SU-DHL-6 (cell line): ENCODE results near the gene KCNT2.

Source experiments
- H2AFZ ChIP-seq: fragments of 200-600 bp; sonication (generic); 2 replicates; pipeline ENCODE4 v1.6.1; 2014; ENCODE audit warnings: low read depth, mild to moderate bottlenecking, moderate library complexity, mixed read lengths, antibody characterized with exemption, low read length; ENCODE audit not compliant: severe bottlenecking
- H3F3A ChIP-seq: fragments of 200-600 bp; shearing (Covaris generic); 2 replicates; pipeline ENCODE4 v1.6.0; 2016; ENCODE audit warnings: antibody characterized with exemption, mild to moderate bottlenecking; ENCODE audit not compliant: insufficient read depth
- H3K27ac ChIP-seq: fragments of 200-600 bp; sonication (generic); 2 replicates; pipeline ENCODE4 v1.5.1; 2016; ENCODE audit warnings: low read depth, mild to moderate bottlenecking, low read length, moderate library complexity, mixed read lengths
- H3K27me3 ChIP-seq: fragments of 200-600 bp; sonication (generic), shearing (Covaris generic); 2 replicates; pipeline ENCODE4 v1.6.0; 2014; ENCODE audit warnings: mild to moderate bottlenecking, low read length
- H3K36me3 ChIP-seq: fragments of 200-600 bp; sonication (generic); 2 replicates; pipeline ENCODE4 v1.6.1; 2014; ENCODE audit warnings: mild to moderate bottlenecking, low read length, mixed read lengths
- H3K4me2 ChIP-seq: fragments of 300-600, 200-600 bp; shearing (Covaris generic), sonication (generic); 2 replicates; pipeline ENCODE4 v1.6.0; 2014; ENCODE audit warnings: low read length, low read depth, mild to moderate bottlenecking; ENCODE audit not compliant: poor library complexity, severe bottlenecking
- H3K4me3 ChIP-seq: fragments of 200-600 bp; sonication (generic); 2 replicates; pipeline ENCODE4 v1.5.1; 2014; ENCODE audit warnings: antibody characterized with exemption, low read length, mild to moderate bottlenecking, mixed read lengths; ENCODE audit not compliant: insufficient read depth, poor library complexity, severe bottlenecking
- H3K79me2 ChIP-seq: fragments of 200-600 bp; sonication (generic); 2 replicates; pipeline ENCODE4 v1.6.1; 2014; ENCODE audit warnings: mild to moderate bottlenecking, low read length, moderate library complexity; ENCODE audit not compliant: insufficient read depth
- H3K9ac ChIP-seq: fragments of 200-600 bp; sonication (generic); 2 replicates; pipeline ENCODE4 v1.7.0; 2014; ENCODE audit warnings: mild to moderate bottlenecking, low read length
- H3K9me2 ChIP-seq: fragments of 200-600 bp; sonication (generic); replicated peaks from 2 replicates; pipeline ENCODE4 v1.6.1; 2014; ENCODE audit warnings: low read length; ENCODE audit not compliant: insufficient read depth
- H3K9me3 ChIP-seq: fragments of 200-600 bp; sonication (generic); 2 replicates; pipeline ENCODE4 v1.6.1; 2014; ENCODE audit warnings: low read length, mixed read lengths; ENCODE audit not compliant: insufficient read depth
- H4K20me1 ChIP-seq: fragments of 200-600 bp; sonication (generic); 2 replicates; pipeline ENCODE4 v1.6.1; 2014; ENCODE audit warnings: low read depth, mild to moderate bottlenecking, antibody characterized with exemption, low read length, moderate library complexity, mixed read lengths
- CTCF ChIP-seq: fragments of 200-600 bp; sonication (generic); IDR thresholded peaks from one replicate; pipeline ENCODE4 v1.5.1; 2017; ENCODE audit warnings: antibody characterized with exemption, mild to moderate bottlenecking, low read length, moderate library complexity; ENCODE audit not compliant: insufficient read depth, poor library complexity, severe bottlenecking
- EZH2phosphoT487 ChIP-seq: fragments of 200-600 bp; sonication (generic), shearing (Covaris generic); conservative IDR thresholded peaks from 2 replicates; pipeline ENCODE4 v1.6.1; 2018; ENCODE audit warnings: mild to moderate bottlenecking, antibody characterized with exemption, low read length, moderate library complexity, mixed read lengths

The KCNT2 gene

DNA sequence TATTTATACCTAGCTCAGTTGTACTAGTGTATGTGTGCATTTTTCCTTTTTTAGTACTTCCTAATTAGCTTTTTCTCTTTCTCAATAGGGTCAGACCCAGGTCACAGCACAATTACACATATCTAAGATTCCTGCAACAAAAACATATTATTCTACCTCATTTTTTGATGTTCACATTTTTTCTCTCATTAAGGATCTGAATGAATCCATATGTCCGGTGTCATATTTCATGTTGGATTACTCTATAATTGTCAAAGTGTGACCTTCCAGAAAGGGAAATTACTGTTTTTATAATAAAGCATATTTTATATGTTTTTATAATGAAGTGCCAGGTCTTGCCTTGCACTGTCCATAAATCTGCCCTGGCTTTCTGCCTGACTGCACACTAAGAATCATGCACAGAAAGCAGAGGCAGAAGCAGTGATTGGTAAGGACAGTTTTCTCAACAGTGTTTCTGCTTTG lies 143.7 kb downstream of the KCNT2 start:
- H3K4me3 ChIP-seq, result no peak overlapping the region
- H3K9me2 ChIP-seq, result no peaks in the 10 kb centered on the region

DNA sequence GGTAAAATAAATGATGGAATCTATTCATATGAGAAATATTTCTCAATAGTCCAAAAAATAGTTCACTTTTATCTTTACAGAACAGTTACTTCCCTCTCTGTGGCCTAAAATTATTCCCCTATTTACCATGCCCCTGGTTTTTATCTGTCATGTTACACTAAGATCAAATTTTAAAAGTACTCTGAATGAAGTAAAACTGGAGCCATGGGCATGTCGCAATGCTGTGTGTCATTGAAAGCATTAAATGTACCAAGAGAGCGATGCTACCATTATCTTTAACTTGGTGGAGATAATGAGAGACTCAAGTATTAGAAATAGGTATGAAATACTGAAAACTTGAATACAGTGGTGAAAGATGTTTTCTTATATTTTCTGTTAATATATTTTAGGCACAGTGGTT lies 146.2 kb downstream of the KCNT2 start:
- Histone ChIP-seq H3K9me3 (no peaks in the 10 kb centered on the region), H3K27me3 (no peaks in the 10 kb centered on the region), H3K4me3 (no peak overlapping the region), H3K4me2 (no peak overlapping the region), H3F3A (no peaks in the 10 kb centered on the region), H3K27ac (no peak overlapping the region), H3K9ac (no peak overlapping the region), H3K9me2 (no peaks in the 10 kb centered on the region), H2AFZ (peak overlapping the region; percentile 11), H3K36me3 (no peaks in the 10 kb centered on the region), H4K20me1 (no peaks in the 10 kb centered on the region), H3K79me2 (no peaks in the 10 kb centered on the region)
- no peak for TF ChIP-seq EZH2phosphoT487
- no peak for TF ChIP-seq CTCF

More for the DNA sequence above, 143.7 kb downstream of the KCNT2 start:
- Histone ChIP-seq H3K79me2 (no peaks in the 10 kb centered on the region), H3K27me3 (no peaks in the 10 kb centered on the region), H3K27ac (no peak overlapping the region), H3K9ac (no peak overlapping the region), H2AFZ (no peak overlapping the region), H3K9me3 (no peaks in the 10 kb centered on the region), H3F3A (no peaks in the 10 kb centered on the region), H4K20me1 (no peaks in the 10 kb centered on the region), H3K4me2 (no peak overlapping the region), H3K36me3 (no peaks in the 10 kb centered on the region)
- no peak for TF ChIP-seq CTCF
- TF ChIP-seq EZH2phosphoT487, result no peak

- TF ChIP-seq EZH2phosphoT487, result no peak
- no peak for TF ChIP-seq CTCF
- no peaks in the 10 kb centered on the region for H3K36me3 ChIP-seq
- H3K27ac ChIP-seq, result no peak overlapping the region
- no peaks in the 10 kb centered on the region for H3K9me3 ChIP-seq
- H3K4me3 ChIP-seq, result no peak overlapping the region
- no peak overlapping the region for H3K9ac ChIP-seq
- no peaks in the 10 kb centered on the region for H3F3A ChIP-seq
- H3K9me2 ChIP-seq, result no peaks in the 10 kb centered on the region
- H3K27me3 ChIP-seq, result no peaks in the 10 kb centered on the region
- H2AFZ ChIP-seq, result no peak overlapping the region
- H3K79me2 ChIP-seq, result no peaks in the 10 kb centered on the region
- no peaks in the 10 kb centered on the region for H4K20me1 ChIP-seq
- H3K4me2 ChIP-seq, result no peak overlapping the region
Observed at GRCh38 chr1:196461521-196461920, 146.7 kb downstream of the KCNT2 start.

DNA sequence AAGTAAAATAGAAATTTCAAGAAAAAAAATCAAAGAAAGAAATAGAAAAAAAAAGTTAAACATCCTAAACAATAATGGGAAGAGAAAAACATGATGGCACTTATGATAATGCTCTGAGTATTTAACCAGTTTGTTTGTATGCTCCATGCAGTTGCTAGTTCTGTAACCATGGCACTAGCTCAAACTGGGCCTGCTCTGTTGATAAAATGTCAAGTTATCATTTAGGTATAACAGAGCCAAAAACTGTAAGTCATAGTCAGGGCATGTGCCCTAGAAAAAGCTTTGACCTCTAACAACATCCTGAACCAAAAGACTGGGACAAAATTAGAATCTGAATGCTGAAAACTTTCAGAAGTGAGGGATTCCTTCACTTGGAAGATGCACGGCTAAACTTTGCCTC lies 148.9 kb downstream of the KCNT2 start:
- Histone ChIP-seq H4K20me1 (no peaks in the 10 kb centered on the region), H3K36me3 (no peaks in the 10 kb centered on the region), H3K27ac (no peak overlapping the region), H3F3A (no peaks in the 10 kb centered on the region), H3K4me2 (no peak overlapping the region), H3K4me3 (no peak overlapping the region), H3K9me3 (no peaks in the 10 kb centered on the region), H3K9ac (no peak overlapping the region), H2AFZ (no peak overlapping the region), H3K79me2 (no peaks in the 10 kb centered on the region), H3K27me3 (no peaks in the 10 kb centered on the region), H3K9me2 (no peaks in the 10 kb centered on the region)
- TF ChIP-seq CTCF (no peak), EZH2phosphoT487 (no peak)
